IMR-90 (cell line): ENCODE measurements around the gene ANKRD6. TPM values are rescaled to one million over a fixed set of nuclear protein-coding genes. Genes with fewer than 3 reads are reported as not detected.

Experiments
- ATAC-seq: fragments of 200-7000 bp; cut with Tn5 transposase; 2 replicates; pipeline ENCODE4 v1.9.1; 2020; ENCODE audit warnings: low read depth, mild to moderate bottlenecking, moderate library complexity
- BruUV-seq: library from RNA; stranded (reverse); fragments of 400-500 nt; replicated peaks from 2 replicates; lab custom pipeline; 2021; lab: Mats Ljungman, UMichigan
- CTCF ChIA-PET: fragments of 300-600 bp; formaldehyde crosslinking; extraction: SDS; loops from one replicate; lab custom pipeline; 2021; ENCODE audit warnings: antibody characterized with exemption; lab: Yijun Ruan, JAX
- POLR2A ChIA-PET: fragments of 300-600 bp; sonication (Branson Sonifier 250); formaldehyde crosslinking; loops from one replicate; lab custom pipeline; 2022; ENCODE audit warnings: antibody characterized with exemption; ENCODE audit not compliant: unreplicated experiment; lab: Charles Lee
- DNase-seq: peaks from one replicate; pipeline ENCODE4 v3.0.0; 2013
- H2AFZ ChIP-seq: replicated peaks from 2 replicates; pipeline ENCODE3; 2013; ENCODE audit warnings: low read length, mild to moderate bottlenecking; ENCODE audit not compliant: poor library complexity
- H2AK5ac ChIP-seq: 2 replicates; pipeline ENCODE4 v1.6.1; 2013; ENCODE audit warnings: low read depth, low read length, inconsistent platforms
- H2AK9ac ChIP-seq: replicated peaks from 2 replicates; pipeline ENCODE3; 2013; ENCODE audit warnings: mild to moderate bottlenecking, low read depth, low read length, moderate library complexity; ENCODE audit not compliant: poor library complexity
- H2BK120ac ChIP-seq: 2 replicates; pipeline ENCODE4 v1.6.1; 2013; ENCODE audit warnings: low read depth, low read length, inconsistent platforms
- H2BK15ac ChIP-seq: 3 replicates; pipeline ENCODE4 v1.6.1; 2013; ENCODE audit warnings: low read depth, low read length, inconsistent platforms
- H2BK20ac ChIP-seq: 2 replicates; pipeline ENCODE4 v1.6.1; 2013; ENCODE audit warnings: low read depth, mild to moderate bottlenecking, inconsistent platforms, low read length, moderate library complexity
- H2BK5ac ChIP-seq: 2 replicates; pipeline ENCODE4 v1.6.1; 2013; ENCODE audit warnings: mild to moderate bottlenecking, low read depth, low read length, inconsistent platforms; ENCODE audit not compliant: poor library complexity, severe bottlenecking
- H3K14ac ChIP-seq: replicated peaks from 2 replicates; pipeline ENCODE4 v1.6.1; 2013; ENCODE audit warnings: low read depth, low read length, inconsistent platforms
- H3K18ac ChIP-seq: 2 replicates; pipeline ENCODE4 v1.6.1; 2013; ENCODE audit warnings: low read depth, low read length, control low read depth
- H3K23ac ChIP-seq: 2 replicates; pipeline ENCODE4 v1.6.1; 2013; ENCODE audit warnings: low read depth, low read length, inconsistent platforms
- H3K27ac ChIP-seq: 2 replicates; pipeline ENCODE4 v1.5.1; 2013; ENCODE audit warnings: mild to moderate bottlenecking, control low read depth, low read length; ENCODE audit not compliant: insufficient read depth
- H3K27me3 ChIP-seq: 2 replicates; pipeline ENCODE4 v1.6.1; 2013; ENCODE audit warnings: low read length; ENCODE audit not compliant: control insufficient read depth, insufficient read depth
- H3K36me3 ChIP-seq: 2 replicates; pipeline ENCODE4 v1.6.1; 2013; ENCODE audit warnings: low read length, mixed read lengths; ENCODE audit not compliant: control insufficient read depth, insufficient read depth
- H3K4ac ChIP-seq: 2 replicates; pipeline ENCODE4 v1.6.1; 2013; ENCODE audit warnings: low read depth, low read length, inconsistent platforms
- H3K4me1 ChIP-seq: 2 replicates; pipeline ENCODE4 v1.6.1; 2013; ENCODE audit warnings: low read length, mixed read lengths; ENCODE audit not compliant: control insufficient read depth, insufficient read depth
- H3K4me2 ChIP-seq: 2 replicates; pipeline ENCODE4 v1.6.1; 2013; ENCODE audit warnings: low read depth, mild to moderate bottlenecking, control low read depth, low read length, moderate library complexity
- H3K4me3 ChIP-seq: 2 replicates; pipeline ENCODE4 v1.5.1; 2013; ENCODE audit warnings: low read depth, mild to moderate bottlenecking, control low read depth, low read length, moderate library complexity; ENCODE audit not compliant: insufficient read depth
- H3K56ac ChIP-seq: 2 replicates; pipeline ENCODE4 v1.6.1; 2013; ENCODE audit warnings: low read length, inconsistent platforms; ENCODE audit not compliant: insufficient read depth; ENCODE audit errors: extremely low read depth
- H3K79me1 ChIP-seq, 2 experiments: 2 replicates each; pipeline ENCODE4 v1.6.1; 2013; ENCODE audit warnings: low read length in 2 of 2, inconsistent platforms in 1 of 2, low read depth in 1 of 2
- H3K9ac ChIP-seq: 2 replicates; pipeline ENCODE4 v1.6.1; 2013; ENCODE audit warnings: low read depth, low read length, control low read depth
- H3K9me1 ChIP-seq: 2 replicates; pipeline ENCODE4 v1.6.1; 2013; ENCODE audit warnings: low read length, inconsistent platforms; ENCODE audit not compliant: insufficient read depth
- H3K9me3 ChIP-seq: 2 replicates; pipeline ENCODE4 v1.6.1; 2013; ENCODE audit warnings: low read length; ENCODE audit not compliant: control insufficient read depth, insufficient read depth
- H4K20me1 ChIP-seq: 2 replicates; pipeline ENCODE4 v1.6.1; 2013; ENCODE audit warnings: low read length, inconsistent platforms; ENCODE audit not compliant: insufficient read depth
- H4K5ac ChIP-seq: 2 replicates; pipeline ENCODE4 v1.6.1; 2013; ENCODE audit warnings: mild to moderate bottlenecking, low read depth, low read length, control low read depth
- H4K8ac ChIP-seq, 2 experiments: 2 replicates each; pipeline ENCODE4 v1.6.1; 2013; ENCODE audit warnings: low read depth in 2 of 2, low read length in 2 of 2, control low read depth in 1 of 2, inconsistent platforms in 1 of 2
- H4K91ac ChIP-seq: 2 replicates; pipeline ENCODE4 v1.6.1; 2013; ENCODE audit warnings: low read depth, low read length, inconsistent platforms; ENCODE audit not compliant: insufficient read depth
- BHLHE40 ChIP-seq: fragments of 150-350 bp; IDR thresholded peaks from 2 replicates; pipeline ENCODE4 v1.6.1; 2016; ENCODE audit warnings: mild to moderate bottlenecking, low read depth, low read length
- CEBPB ChIP-seq: IDR thresholded peaks from 2 replicates; pipeline ENCODE4 v1.6.1; 2012; ENCODE audit warnings: low read depth, low read length, improper control_type of control experiment
- CHD1 ChIP-seq: IDR thresholded peaks from 2 replicates; pipeline ENCODE4 v1.6.1; 2012; ENCODE audit warnings: low read depth, low read length, improper control_type of control experiment
- ELK1 ChIP-seq: fragments of 150-350 bp; IDR thresholded peaks from 2 replicates; pipeline ENCODE4 v1.6.1; 2016; ENCODE audit warnings: low read depth, mild to moderate bottlenecking, low read length, moderate library complexity, borderline replicate concordance
- FOS ChIP-seq: fragments of 150-350 bp; IDR thresholded peaks from 2 replicates; pipeline ENCODE4 v1.6.1; 2016; ENCODE audit warnings: low read depth, low read length
- MAZ ChIP-seq: IDR thresholded peaks from 2 replicates; pipeline ENCODE4 v1.6.1; 2012; ENCODE audit warnings: low read depth, mild to moderate bottlenecking, low read length, improper control_type of control experiment, moderate library complexity, borderline replicate concordance
- POLR2A ChIP-seq: IDR thresholded peaks from 2 replicates; pipeline ENCODE4 v1.6.1; 2012; ENCODE audit warnings: mild to moderate bottlenecking, low read depth, low read length
- SMC3 ChIP-seq: fragments of 150-350 bp; IDR thresholded peaks from 2 replicates; pipeline ENCODE4 v1.6.1; 2016; ENCODE audit warnings: low read depth, mild to moderate bottlenecking, antibody characterized with exemption, low read length, moderate library complexity
- WGBS, 2 experiments: methylation state at CpG; one replicate each; pipeline versions ENCODE4 v1.1.5 to v1.1.7; 2013; ENCODE audit warnings: missing lambda C conversion rate in 2 of 2; ENCODE audit not compliant: insufficient read length in 1 of 2; ENCODE audit errors: extremely low coverage in 2 of 2; 5-methylcytosine and 5-hydroxymethylcytosine counted together
- dilution Hi-C: fragments of 300-500 bp; cut with HindIII; formaldehyde crosslinking; loops from one replicate; pipeline ENCODE4 v1.14.3; 2018; ENCODE audit warnings: low sequenced_read_pairs; ENCODE audit not compliant: unreplicated experiment
- in situ Hi-C: fragments of 300-500 bp; cut with MboI; formaldehyde crosslinking; loops from 3 replicates; pipeline ENCODE4 v1.14.3; 2019; ENCODE audit warnings: low sequenced_read_pairs, inconsistent platforms, mixed read lengths
- intact Hi-C: fragments of 100-400 bp; cut with micrococcal nuclease; formaldehyde crosslinking; loops from 2 replicates; pipeline ENCODE4 v1.10.0; 2022
- polyA plus RNA-seq, 3 experiments: library from polyadenylated mRNA; depleted of rRNA; stranded (reverse); fragments of >200 nt; gene quantifications; 2 replicates each; pipeline ENCODE4 v1.2.3, GENCODE V29; 2012; ENCODE audit warnings: low replicate concordance in 1 of 3
- total RNA-seq: library from RNA; depleted of rRNA; stranded (reverse); fragments of >200 nt; gene quantifications from 2 replicates; pipeline ENCODE4 v1.2.3, GENCODE V29; 2012
- TF ChIP-seq, protein P1 (sequence below): conservative IDR thresholded peaks from 2 replicates; pipeline ENCODE4 v1.5.1; 2012; ENCODE audit warnings: mild to moderate bottlenecking, low read depth, low read length, improper control_type of control experiment

The ANKRD6 gene
- total and polyA plus RNA-seq, 2 of the 4 experiments (the other 2 are of a cell fraction) = 0.12 to 0.18 TPM

- no peak overlapping the region for H4K5ac ChIP-seq
- no peaks in the 10 kb centered on the region for H3K27me3 ChIP-seq
- CTCF ChIA-PET = no interaction called here
- in situ Hi-C loops (no loop called here), intact Hi-C loops (no loop called here), dilution Hi-C loops (no loop called here)
- H2AK9ac ChIP-seq = no peak overlapping the region
- no peak overlapping the region for H3K9ac ChIP-seq
- ATAC-seq = no peak
- no peak overlapping the region for H3K18ac ChIP-seq
- no peak for DNase-seq
- H3K4me1 ChIP-seq = no peaks in the 10 kb centered on the region
- TF ChIP-seq BHLHE40 = no peak
- TF ChIP-seq, protein P1, sequence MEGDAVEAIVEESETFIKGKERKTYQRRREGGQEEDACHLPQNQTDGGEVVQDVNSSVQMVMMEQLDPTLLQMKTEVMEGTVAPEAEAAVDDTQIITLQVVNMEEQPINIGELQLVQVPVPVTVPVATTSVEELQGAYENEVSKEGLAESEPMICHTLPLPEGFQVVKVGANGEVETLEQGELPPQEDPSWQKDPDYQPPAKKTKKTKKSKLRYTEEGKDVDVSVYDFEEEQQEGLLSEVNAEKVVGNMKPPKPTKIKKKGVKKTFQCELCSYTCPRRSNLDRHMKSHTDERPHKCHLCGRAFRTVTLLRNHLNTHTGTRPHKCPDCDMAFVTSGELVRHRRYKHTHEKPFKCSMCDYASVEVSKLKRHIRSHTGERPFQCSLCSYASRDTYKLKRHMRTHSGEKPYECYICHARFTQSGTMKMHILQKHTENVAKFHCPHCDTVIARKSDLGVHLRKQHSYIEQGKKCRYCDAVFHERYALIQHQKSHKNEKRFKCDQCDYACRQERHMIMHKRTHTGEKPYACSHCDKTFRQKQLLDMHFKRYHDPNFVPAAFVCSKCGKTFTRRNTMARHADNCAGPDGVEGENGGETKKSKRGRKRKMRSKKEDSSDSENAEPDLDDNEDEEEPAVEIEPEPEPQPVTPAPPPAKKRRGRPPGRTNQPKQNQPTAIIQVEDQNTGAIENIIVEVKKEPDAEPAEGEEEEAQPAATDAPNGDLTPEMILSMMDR = no peak
- no peak for TF ChIP-seq POLR2A
- TF ChIP-seq MAZ = no peak
- TF ChIP-seq SMC3 = no peak
- TF ChIP-seq FOS = no peak
- TF ChIP-seq ELK1 = no peak
- no peak for TF ChIP-seq CHD1
- TF ChIP-seq CEBPB = no peak
- no peak overlapping the region for H2BK120ac ChIP-seq
- H3K23ac ChIP-seq = no peak overlapping the region
- no peak overlapping the region for H2BK15ac ChIP-seq
- no peaks in the 10 kb centered on the region for H3K36me3 ChIP-seq
- WGBS, 2 experiments = 100% methylated on average over 1 of the region's 5 CpGs; no CpG with 5 or more reads in 1 of the 2 experiments
- no TSS peak for BruUV-seq
- no peak overlapping the region for H3K14ac ChIP-seq
- no peak overlapping the region for H4K8ac ChIP-seq
- POLR2A ChIA-PET = no interaction called here
- H3K56ac ChIP-seq = no peak overlapping the region
- H3K27ac ChIP-seq = no peak overlapping the region
- no peaks in the 10 kb centered on the region for H3K9me3 ChIP-seq
- H3K9me1 ChIP-seq = no peaks in the 10 kb centered on the region
- no peaks in the 10 kb centered on the region for H4K20me1 ChIP-seq
- no peak overlapping the region for H3K4me2 ChIP-seq
- H3K4me3 ChIP-seq = no peak overlapping the region
- H4K91ac ChIP-seq = no peak overlapping the region
- no peak overlapping the region for H2AFZ ChIP-seq
- no peaks in the 10 kb centered on the region for H3K79me1 ChIP-seq
- no peak overlapping the region for H3K4ac ChIP-seq
- H2BK20ac ChIP-seq = no peak overlapping the region
- H2AK5ac ChIP-seq = no peak overlapping the region
- no peak overlapping the region for H2BK5ac ChIP-seq
Measured at GRCh38 chr6:89458704-89459103, 25.8 kb downstream of the ANKRD6 start.
